NCI-H1105 treated with DMSO at 0.1 percent for 48 hours (cell line): Measurements from ENCODE around the gene DDT.
"Not testable (repeated sequence)": the region's sequence is repeated elsewhere in the genome, so short reads cannot be mapped to it uniquely, and the experiment has no call there.

ENCODE experiments used
- DNase-seq: peaks from one replicate; lab custom pipeline; 2025; lab: John Stamatoyannopoulos, UW

The DDT gene

DNA sequence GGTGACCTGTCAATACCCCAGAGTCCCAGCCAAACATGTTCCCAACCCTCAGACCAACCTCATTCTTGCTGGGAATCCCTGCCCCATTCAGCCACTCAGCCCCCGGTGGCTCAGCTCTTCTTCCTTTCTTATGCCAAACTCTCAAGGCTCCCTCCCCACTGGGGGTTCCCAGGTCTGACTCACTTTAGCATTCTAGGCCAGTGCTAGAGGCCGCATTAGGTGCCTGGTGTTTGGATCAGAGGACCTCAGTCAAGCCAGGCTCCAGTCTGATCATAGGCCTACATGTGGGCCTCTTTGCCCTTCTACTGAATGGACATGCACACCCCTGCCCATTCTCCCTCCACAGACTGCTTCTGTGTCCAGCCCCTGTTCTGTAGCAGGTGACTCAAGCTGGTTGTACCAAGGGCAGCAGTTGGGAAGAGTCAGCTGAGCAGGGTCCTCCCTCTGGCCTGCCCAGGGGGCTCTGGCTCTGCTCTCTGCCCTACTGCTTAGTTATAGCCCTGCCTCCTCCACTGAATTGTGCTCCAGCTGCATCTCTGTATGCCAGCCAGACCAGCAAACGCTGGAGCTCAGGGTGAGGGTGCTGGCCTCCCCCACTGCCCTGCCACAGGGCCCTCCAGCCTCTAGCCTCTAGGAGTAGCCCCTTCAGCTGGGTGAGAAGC is 15.5 kb upstream of the DDT start:
- DNase-seq = not testable (repeated sequence)

DNA sequence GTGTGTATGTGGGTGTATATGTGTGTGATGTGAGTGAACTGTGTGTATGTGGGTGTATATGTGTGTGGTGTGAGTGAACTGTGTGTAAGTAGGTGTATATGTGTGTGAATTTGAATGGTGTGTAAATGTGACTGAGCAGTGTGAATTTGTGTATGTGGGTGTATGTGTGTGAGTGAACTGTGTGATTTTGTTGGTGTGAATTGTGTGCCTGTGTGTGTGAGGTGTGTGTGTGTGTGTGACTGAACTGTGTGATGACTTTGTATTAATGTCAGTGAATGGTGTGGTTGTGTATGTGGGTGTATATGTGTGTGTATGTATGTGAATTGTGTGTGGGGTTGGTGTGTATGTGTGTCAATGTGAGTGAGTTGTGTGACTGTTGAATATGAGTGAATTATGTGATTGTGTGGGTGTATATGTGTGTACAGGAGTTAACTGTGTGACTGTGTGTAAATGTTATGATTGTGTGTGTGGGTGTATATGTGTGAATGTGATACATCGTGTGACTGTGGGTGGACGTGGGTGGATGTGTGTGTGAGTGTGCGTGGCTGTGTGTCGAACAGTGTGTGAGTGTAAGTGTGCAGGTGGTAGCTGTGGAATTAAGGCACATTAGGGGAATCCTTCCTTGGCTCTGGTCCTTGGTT is 12.4 kb upstream of the DDT start:
- DNase-seq = not testable (repeated sequence)

DNA sequence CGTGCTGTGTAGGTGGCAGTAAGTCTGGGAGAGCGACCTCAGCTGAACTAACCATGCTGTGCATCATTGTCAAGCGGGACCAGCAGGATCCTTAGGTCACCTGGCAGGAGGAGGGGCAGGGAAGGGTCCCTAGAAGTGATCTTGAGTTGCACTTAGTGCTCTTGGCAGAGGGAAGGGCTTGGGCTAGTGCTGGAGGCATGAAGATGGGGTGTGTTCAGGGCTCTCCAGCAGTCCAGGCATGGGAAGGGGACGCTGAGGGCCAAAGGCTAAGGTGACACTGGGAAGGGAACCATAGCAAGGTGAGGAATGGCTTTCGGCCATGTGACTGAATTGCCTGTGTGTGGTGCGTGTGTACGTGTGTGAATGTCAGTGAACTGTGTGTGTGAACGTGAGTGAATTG is 11.8 kb upstream of the DDT start:
- DNase-seq = not testable (repeated sequence)

DNA sequence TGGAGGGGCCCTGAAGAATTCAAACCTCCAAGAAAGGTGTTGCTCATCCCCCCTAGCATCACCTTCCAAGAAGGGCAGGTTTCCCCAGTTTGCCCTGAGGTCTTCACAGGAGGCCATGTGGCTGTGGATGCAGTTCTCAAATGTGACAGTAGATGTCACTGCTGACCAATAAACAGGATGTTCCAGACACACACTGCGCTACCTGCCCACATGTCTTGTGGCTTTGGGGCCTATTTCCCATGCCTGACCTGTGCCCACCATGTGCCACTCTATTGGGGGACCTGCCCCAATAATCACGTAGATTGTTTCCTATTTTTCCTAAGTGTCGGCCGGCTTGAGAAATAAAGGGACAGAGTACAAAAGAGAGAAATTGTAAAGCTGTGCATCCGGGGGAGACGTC is 10.2 kb upstream of the DDT start:
- peak; percentile 8 for DNase-seq

DNA sequence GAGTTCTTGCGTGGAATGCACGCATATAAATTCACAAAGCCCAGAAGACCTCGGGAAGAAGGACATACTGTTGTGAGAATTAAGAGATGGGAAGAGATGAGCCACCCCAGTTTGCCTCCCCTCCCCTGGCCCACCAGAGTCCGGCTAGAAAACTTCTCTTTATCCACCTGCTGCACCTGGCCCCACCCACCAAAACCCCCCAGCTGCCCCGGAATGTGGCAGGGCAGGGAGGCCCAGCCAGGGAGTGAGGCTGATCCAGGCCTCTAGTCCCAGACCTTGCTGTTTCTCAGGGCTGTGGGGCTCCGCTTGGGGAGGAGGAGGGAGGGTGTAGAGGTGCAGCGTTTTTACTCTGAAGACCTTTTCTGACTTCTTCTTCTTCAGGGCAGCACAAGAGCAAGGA is 6.3 kb upstream of the DDT start:
- not testable (repeated sequence) for DNase-seq

DNA sequence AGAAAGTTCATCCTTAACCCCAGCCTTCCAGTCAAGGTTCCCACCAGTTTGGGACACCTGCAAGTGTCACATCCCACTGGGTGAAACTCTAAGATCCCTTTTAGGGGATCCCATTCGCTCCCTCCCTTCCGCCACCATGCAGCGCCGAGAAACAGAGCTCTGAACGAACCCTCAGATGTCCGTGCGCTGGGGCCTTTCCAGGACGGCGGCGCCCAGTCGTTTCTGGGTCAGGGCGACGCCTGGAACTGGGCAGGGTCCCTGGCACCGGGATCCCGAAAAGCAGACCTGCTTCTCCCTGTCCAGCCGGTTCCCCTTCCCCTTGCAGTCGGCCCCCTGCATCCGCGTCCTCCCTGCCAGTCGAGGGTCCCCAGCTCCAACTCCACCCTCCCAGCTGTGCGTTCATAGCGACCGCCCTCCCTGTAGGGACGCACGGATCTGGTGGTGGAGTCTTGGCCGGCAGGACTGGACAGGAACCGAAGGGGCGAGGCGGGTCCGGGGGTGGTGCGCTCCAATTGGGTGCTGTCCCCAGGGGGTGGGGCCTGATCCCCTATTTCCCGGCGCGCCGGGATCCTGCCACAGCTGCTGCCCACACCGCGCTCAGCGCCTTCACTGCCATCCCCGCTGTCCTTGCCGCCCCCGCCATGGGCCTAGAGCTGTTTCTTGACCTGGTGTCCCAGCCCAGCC is 5.5 kb upstream of the DDT start, which contains the start of gene GSTT2:
GSTT2 (plus strand) TSS at position 578 of the 684 bp plus-strand sequence.
- DNase-seq = not testable (repeated sequence)

DNA sequence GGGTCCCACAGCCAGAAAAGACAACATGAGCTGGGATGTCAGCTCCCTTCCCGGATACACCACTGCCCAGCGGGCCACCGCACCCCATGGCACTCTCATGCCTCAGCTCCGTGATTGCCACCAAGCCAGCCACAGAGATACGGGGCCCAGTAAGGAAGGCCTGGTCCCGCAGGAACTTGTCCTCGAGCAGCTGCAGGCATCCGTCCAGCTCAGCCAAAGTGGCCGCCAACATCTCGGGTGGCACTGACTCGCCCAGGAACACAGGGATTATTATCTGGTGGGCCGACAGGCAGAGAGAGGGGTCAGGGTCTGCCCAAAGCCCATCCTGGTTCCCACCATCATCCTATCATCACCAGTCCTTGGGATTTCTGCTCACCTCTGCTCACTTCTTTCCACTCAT is 3.1 kb upstream of the DDT start:
- DNase-seq = not testable (repeated sequence)

DNA sequence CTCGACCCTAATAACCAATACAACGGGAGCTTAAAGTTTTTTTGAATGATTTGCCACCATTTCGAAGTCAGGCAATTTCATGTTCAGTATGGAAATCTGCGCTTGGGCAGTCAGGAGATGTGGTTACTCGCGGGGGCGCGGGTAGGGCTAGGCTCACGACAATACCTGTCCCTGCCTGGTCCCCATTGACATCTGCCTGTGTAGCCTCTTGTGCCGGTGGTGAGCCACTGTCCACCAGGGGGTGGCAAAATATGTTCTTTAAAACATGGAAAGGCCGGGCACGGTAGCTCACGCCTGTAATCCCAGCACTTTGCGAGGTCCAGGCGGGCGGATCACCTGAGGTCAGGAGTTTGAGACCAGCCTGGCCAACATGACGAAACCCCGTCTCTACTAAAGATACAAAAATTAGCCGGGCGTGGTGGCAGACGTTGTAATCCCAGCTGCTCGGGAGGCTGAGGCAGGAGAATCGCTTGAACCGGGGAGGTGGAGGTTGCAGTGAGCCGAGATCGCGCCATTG is 653 bp upstream of the DDT start:
- DNase-seq = not testable (repeated sequence)

DNA sequence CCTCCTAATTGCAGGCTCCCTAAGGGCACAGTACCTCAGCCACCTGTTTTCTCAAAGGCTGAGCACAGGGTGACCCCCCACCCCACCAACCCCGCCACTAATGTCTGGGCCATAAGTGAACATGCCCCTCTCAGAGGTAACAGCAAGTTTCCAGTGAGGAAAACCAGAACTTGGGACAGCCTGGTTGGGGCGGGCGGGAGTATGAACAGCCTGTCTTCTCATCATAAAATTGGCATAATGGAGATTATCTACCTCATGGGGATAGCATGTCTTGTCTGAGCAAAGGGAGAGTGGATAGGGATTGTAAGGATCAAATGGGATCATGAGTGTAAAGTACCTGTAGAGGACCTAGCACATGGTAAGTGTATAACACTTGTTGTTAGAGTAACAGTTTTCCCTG is 2.3 kb downstream of the DDT start:
- DNase-seq = not testable (repeated sequence)

DNA sequence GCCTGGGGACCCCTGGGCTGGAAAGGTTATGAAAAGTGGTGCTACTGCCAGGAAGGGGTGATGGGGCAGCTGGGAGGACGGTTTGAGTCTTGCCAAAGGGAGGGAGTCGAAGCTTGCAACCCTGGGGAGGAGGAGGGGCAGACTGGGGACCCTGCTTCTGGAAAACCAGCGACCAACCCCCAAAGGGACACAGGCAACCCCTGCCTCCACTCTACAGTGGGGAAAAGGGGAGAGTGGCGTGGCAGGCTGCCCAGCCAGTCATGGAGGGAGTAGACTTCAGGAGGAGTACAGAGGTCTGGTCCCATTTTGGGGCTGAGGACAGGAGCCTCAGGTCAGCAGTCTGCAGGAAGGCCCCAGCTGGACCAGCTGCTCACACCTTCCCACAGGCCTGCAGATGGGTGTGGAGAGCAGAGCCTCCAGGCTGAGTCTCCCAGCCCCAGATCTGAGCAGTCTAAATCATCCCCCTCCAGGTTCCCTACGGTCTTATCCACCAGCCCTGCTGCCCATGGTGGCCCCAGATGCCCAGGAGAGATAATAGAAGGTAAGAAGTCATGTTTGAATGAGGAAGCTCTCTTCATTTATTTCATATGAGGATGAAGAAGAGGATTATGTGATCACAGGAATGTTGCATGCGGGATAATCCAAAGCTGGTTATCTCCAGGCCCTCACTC is 3.3 kb downstream of the DDT start:
- no peak for DNase-seq

DNA sequence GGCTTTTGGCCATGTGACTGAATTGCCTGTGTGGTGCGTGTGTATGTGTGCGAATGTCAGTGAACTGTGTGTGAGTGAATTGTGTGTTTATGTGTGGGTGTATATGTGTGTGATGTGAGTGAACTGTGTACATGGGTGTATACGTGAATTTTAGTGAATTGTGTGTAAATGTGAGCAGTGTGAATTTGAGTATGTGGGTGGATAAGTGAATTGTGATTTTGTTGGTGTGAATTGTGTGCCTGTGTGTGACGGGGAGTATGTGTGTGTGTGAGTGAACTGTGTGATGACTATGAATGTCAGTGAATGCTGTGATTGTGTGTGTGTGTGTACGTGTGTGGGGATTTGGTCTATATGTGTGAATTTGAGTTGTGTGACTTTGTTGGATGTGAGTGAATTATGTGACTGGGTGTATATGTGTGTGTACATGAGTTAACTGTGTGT is 4.0 kb downstream of the DDT start:
- DNase-seq = no peak

DNA sequence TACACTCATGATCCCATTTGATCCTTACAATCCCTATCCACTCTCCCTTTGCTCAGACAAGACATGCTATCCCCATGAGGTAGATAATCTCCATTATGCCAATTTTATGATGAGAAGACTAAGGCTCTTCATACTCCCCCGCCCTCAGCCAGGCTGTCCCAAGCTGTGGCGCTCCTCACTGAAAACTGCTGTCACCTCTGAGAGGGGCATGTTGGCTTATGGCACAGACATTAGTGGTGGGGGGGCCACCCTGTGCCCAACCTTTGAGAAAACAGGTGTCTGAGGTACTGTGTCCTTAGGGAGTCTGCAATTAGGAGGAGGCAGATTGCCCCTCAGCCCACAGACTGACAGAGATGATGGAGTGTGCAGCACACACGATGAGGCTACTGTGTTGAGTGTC is 5.2 kb downstream of the DDT start:
- no peak for DNase-seq

DNA sequence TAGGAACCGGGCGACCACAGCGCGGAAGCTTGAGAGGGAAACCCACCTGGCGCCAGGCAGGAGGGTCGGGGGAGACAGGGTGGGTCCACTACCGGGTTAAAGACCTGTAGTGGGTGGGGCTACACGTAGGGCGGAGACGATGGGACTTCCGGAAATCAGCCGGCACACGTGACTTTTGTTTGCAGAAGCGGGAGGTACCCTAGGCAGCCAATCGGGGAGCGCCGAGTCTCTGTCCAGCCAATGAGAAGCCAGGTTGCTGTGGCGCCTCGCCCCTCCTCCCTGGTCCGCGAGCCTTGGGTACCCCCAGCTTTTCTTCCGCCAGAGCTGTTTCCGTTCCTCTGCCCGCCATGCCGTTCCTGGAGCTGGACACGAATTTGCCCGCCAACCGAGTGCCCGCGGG is 7.7 kb downstream of the DDT start, which contains the start of gene DDTL:
DDTL (plus strand) TSS at position 321 of the 400 bp plus-strand sequence; CDS start at position 348, 27 bp downstream.
- not testable (repeated sequence) for DNase-seq

DNA sequence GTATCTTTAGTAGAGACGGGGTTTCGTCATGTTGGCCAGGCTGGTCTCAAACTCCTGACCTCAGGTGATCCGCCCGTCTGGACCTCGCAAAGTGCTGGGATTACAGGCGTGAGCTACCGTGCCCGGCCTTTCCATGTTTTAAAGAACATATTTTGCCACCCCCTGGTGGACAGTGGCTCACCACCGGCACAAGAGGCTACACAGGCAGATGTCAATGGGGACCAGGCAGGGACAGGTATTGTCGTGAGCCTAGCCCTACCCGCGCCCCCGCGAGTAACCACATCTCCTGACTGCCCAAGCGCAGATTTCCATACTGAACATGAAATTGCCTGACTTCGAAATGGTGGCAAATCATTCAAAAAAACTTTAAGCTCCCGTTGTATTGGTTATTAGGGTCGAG is 8.1 kb downstream of the DDT start:
- DNase-seq = not testable (repeated sequence)

DNA sequence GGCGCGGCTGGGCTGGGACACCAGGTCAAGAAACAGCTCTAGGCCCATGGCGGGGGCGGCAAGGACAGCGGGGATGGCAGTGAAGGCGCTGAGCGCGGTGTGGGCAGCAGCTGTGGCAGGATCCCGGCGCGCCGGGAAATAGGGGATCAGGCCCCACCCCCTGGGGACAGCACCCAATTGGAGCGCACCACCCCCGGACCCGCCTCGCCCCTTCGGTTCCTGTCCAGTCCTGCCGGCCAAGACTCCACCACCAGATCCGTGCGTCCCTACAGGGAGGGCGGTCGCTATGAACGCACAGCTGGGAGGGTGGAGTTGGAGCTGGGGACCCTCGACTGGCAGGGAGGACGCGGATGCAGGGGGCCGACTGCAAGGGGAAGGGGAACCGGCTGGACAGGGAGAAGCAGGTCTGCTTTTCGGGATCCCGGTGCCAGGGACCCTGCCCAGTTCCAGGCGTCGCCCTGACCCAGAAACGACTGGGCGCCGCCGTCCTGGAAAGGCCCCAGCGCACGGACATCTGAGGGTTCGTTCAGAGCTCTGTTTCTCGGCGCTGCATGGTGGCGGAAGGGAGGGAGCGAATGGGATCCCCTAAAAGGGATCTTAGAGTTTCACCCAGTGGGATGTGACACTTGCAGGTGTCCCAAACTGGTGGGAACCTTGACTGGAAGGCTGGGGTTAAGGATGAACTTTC is 13.0 kb downstream of the DDT start, which contains the start of gene GSTT2B:
GSTT2B (minus strand) TSS at position 112 of the 688 bp plus-strand sequence; CDS start at position 48, 64 bp downstream.
- not testable (repeated sequence) for DNase-seq

DNA sequence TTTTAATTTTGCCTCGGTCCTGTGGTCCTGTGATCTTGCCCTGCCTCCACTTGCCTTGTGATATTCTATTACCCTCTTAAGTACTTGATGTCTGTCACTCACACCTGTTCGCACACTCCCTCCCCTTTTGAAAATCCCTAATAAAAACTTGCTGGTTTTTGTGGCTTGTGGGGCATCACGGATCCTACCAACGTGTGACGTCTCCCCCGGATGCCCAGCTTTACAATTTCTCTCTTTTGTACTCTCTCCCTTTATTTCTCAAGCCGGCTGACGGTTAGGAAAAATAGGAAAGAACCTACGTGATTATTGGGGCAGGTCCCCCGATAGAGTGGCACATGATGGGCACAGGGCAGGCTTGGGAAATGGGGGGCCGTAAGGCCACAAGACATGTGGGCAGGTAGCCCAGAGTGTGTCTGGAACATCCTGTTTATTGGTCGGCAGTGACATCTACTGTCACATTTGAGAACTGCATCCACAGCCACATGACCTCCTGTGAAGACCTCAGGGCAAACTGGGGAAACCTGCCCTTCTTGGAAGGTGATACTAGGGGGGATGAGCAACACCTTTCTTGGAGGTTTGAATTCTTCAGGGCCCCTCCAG is 17.8 kb downstream of the DDT start:
- peak; percentile 51 for DNase-seq

DNA sequence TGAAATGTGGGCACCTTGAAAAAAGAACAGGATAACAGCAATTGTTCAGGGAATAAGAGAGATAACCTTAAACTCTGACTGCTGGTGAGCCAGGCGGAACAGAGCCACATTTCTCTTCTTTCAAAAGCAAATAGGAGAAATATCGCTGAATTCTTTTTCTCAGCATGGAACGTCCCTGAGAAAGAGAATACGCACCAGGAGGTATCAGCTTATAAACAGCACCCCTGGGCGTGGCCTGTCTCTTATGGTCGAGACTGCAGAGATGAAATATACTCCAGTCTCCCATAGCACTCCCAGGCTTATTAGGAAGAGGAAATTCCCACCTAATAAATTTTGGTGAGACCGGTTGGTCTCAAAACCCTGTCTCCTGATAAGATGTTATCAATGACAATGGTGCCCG is 18.4 kb downstream of the DDT start:
- DNase-seq = not testable (repeated sequence)

DNA sequence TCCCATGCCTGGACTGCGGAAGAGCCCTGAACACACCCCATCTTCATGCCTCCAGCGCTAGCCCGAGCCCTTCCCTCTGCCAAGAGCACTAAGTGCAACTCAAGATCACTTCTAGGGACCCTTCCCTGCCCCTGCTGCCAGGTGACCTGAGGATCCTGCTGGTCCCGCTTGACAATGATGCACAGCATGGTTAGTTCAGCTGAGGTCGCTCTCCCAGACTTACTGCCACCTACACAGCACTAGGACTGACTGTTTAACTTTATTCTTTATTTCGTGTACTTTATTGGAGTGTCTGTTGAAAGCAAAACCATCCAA is 19.3 kb downstream of the DDT start:
- not testable (repeated sequence) for DNase-seq

DNA sequence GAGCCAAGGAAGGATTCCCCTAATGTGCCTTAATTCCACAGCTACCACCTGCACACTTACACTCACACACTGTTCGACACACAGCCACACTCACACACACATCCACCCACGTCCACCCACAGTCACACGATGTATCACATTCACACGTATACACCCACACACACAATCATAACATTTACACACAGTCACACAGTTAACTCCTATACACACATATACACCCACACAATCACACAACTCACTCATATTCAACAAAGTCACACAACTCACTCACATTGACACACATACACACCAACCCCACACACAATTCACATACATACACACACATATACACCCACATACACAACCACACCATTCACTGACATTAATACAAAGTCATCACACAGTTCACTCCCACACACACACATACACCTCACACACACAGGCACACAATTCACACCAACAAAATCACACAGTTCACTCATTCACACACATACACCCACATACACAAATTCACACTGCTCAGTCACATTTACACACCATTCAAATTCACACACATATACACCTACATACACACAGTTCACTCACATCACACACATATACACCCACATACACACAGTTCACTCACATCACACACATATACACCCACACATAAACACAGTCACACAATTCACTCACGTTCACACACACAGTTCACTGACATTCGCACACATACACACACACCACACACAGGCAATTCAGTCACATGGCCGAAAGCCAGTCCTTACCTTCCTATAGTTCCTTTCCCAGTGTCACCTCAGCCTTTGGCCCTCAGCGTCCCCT is 19.8 kb downstream of the DDT start:
- not testable (repeated sequence) for DNase-seq

DNA sequence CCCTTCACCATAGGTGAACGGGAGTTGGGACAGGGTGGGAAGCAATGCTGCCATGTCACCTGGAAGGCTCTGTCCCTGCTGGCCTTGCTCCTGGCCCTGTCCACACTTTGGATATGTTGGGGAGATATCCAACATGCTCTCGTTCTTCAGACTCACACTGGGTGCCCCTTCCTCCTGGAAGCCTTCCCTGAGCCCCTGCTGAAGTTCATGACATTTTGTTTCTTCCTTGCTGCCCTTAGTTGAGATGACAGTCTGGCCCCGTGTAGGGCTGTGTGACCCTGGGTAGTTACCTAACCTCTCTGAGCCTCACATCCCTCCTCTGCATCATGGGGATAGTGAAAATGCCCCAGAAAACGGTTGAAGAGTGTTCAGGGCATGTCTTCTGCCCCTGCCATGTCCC is 20.8 kb downstream of the DDT start:
- not testable (repeated sequence) for DNase-seq
